ENCODE results near the gene OR5F1. TPM values are rescaled to one million over a fixed set of nuclear protein-coding genes. Genes with fewer than 3 reads are reported as not detected.

The OR5F1 gene
- not detected in 2 replicates for total RNA-seq

DNA sequence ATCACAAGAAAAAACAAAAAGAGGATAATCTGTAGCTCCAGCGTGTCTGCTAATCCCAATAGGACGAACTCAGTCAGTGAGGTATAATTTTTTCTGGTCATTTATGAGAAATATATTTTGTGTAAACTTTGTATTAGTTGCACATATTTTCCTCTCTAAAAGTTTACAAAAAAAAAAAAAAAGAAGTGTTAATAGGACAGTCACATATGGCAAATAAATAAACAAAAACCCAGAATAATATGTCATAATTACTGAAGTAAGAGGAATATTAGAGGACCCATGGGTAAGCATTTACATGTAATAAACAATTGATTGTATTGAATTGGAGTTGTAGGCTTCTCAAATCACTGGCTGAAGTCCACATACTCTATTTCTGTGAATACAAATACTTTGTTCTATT, at the start of gene OR5F1:
OR5F1 (minus strand) TSS at position 101 of the 400 bp plus-strand sequence; CDS start at position 101, 0 bp downstream.

DNA sequence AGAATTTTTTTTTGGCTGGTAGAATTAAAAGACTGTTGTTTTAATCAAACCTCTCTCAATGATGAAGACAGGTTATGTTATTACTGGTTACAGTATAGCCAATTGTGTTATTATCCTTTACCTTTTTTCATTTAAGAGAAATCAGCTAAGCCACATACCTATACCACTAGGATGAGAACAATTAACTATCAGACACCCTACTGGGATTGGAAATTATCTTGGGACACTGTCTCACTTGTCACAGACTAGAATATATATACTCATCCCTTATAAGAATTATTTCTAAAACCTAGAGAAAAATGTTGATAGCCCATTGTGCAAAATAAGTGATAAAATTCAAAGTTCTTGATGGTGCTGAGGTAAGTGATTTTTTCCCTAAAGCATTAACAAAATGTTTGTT, 32.9 kb upstream of the OR5F1 start, which contains the start of gene OR5AS1:
OR5AS1 (plus strand) TSS at position 301 of the 400 bp plus-strand sequence. CDS start 2,765 bp downstream, outside the sequence.

DNA sequence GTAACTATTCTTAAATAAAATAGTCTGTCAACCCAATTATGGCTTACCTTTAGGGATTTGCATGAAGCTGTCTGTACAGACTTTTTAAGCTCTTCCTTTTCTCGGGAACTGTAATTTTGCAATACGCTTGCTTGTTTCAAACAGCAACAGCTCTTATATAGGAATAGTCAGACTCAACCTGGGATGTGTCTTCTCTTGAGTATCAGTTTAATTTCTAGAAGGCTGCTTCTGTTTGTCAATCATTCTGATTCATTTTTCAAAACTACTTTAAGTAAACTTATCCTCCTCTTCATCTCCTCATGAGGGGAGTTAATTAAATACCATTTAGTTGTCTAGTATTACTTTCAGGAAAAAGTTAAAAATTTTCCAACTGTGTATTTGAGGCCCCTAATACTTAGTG, 24.6 kb downstream of the OR5F1 start, which contains the start of gene OR10AG1:
OR10AG1 (minus strand) TSS at position 101 of the 400 bp plus-strand sequence; CDS start at position 63, 38 bp downstream.

Other genes with a start within 250 kb of the OR5F1 start
- gene OR5D13, start 221.2 kb downstream of the OR5F1 start, total RNA-seq, result not detected in 2 replicates
- gene OR5D14, start 199.1 kb downstream of the OR5F1 start, total RNA-seq, result not detected in 2 replicates
- not detected in 2 replicates for gene OR5L1, start 183.3 kb downstream of the OR5F1 start, total RNA-seq
- not detected in 2 replicates for gene OR5D18, start 175.0 kb downstream of the OR5F1 start, total RNA-seq
- gene OR5L2, start 167.4 kb downstream of the OR5F1 start, total RNA-seq, result not detected in 2 replicates
- gene OR5D16, start 155.9 kb downstream of the OR5F1 start, total RNA-seq, result not detected in 2 replicates
- not detected in 2 replicates for gene TRIM51, start 111.3 kb downstream of the OR5F1 start, total RNA-seq
- gene OR5W2, start 80.0 kb downstream of the OR5F1 start, total RNA-seq, result not detected in 2 replicates
- gene OR5I1, start 58.2 kb downstream of the OR5F1 start, total RNA-seq, result not detected in 2 replicates
- gene OR10AG1, start 24.7 kb downstream of the OR5F1 start, total RNA-seq, result not detected in 2 replicates
- gene OR5AS1, start 33.0 kb upstream of the OR5F1 start, total RNA-seq, result not detected in 2 replicates
- gene OR8I2, start 98.7 kb upstream of the OR5F1 start, total RNA-seq, result not detected in 2 replicates
- not detected in 2 replicates for gene OR8H2, start 109.1 kb upstream of the OR5F1 start, total RNA-seq
- not detected in 2 replicates for gene OR8H3, start 127.7 kb upstream of the OR5F1 start, total RNA-seq
- not detected in 2 replicates for gene OR8J3, start 145.6 kb upstream of the OR5F1 start, total RNA-seq
- not detected in 2 replicates for gene OR8K5, start 165.7 kb upstream of the OR5F1 start, total RNA-seq
- gene OR5J2, start 182.0 kb upstream of the OR5F1 start, total RNA-seq, result not detected in 2 replicates
- gene OR5T2, start 239.6 kb upstream of the OR5F1 start, total RNA-seq, result not detected in 2 replicates